Measurements from ENCODE around the gene CD300H. TPM values are rescaled to one million over a fixed set of nuclear protein-coding genes. Genes with fewer than 3 reads are reported as not detected.
A peak's percentile ranks its signal among the peaks of the same experiment; 100 is the strongest.
"Not testable (repeated sequence)": the region's sequence is repeated elsewhere in the genome, so short reads cannot be mapped to it uniquely, and the experiment has no call there.

Gene CD300H
- polyA plus RNA-seq, 5 donors: 0.30 to 0.48 (median 0.34) TPM; not detected in 2

- DNase-seq: no peak
Measured at GRCh38 chr17:74585711-74586110, 18.4 kb upstream of the CD300H start.

GRCh38 chr17:74584292-74585060, 17.2 kb upstream of the CD300H start:
- no peak for DNase-seq

GRCh38 chr17:74582633-74583032, 15.3 kb upstream of the CD300H start:
- no peak for DNase-seq

GRCh38 chr17:74579900-74580299, 12.6 kb upstream of the CD300H start:
- DNase-seq: no peak

GRCh38 chr17:74578979-74579378, 11.7 kb upstream of the CD300H start:
- no peak for DNase-seq

- DNase-seq: no peak
Measured at GRCh38 chr17:74574489-74575142, 7.3 kb upstream of the CD300H start.

- not testable (repeated sequence) for DNase-seq
Measured at GRCh38 chr17:74573635-74574034, 6.3 kb upstream of the CD300H start.

GRCh38 chr17:74573169-74573568, 5.9 kb upstream of the CD300H start:
- DNase-seq: no peak

GRCh38 chr17:74571621-74572270, 4.4 kb upstream of the CD300H start:
- no peak for DNase-seq

- peak in 1 of 2 donors; percentile 2 for DNase-seq
Measured at GRCh38 chr17:74569020-74570003, 2.0 kb upstream of the CD300H start.

- DNase-seq: no peak
Measured at GRCh38 chr17:74568106-74568873, 981 bp upstream of the CD300H start.

- peak in 1 of 2 donors; percentile 2 for DNase-seq
Measured at GRCh38 chr17:74566132-74566753, 1.1 kb downstream of the CD300H start.

GRCh38 chr17:74565126-74565525, 2.2 kb downstream of the CD300H start:
- DNase-seq: no peak

GRCh38 chr17:74563358-74563757, 4.0 kb downstream of the CD300H start:
- DNase-seq: no peak

- DNase-seq: no peak
Measured at GRCh38 chr17:74561586-74561985, 5.7 kb downstream of the CD300H start.

- no peak for DNase-seq
Measured at GRCh38 chr17:74558882-74559519, 8.3 kb downstream of the CD300H start.

GRCh38 chr17:74558402-74558801, 8.9 kb downstream of the CD300H start:
- not testable (repeated sequence) for DNase-seq

- DNase-seq: no peak
Measured at GRCh38 chr17:74555427-74555940, 11.8 kb downstream of the CD300H start.

GRCh38 chr17:74554909-74555308, 12.4 kb downstream of the CD300H start:
- DNase-seq: no peak

GRCh38 chr17:74552037-74552436, 15.3 kb downstream of the CD300H start:
- no peak for DNase-seq

Measured in right lung (tissue), 5 donors.